MCF 10A (cell line): ENCODE measurements around the gene CACNB4. TPM values are rescaled to one million over a fixed set of nuclear protein-coding genes. Genes with fewer than 3 reads are reported as not detected.
"Not testable (repeated sequence)": the region's sequence is repeated elsewhere in the genome, so short reads cannot be mapped to it uniquely, and the experiment has no call there.

ENCODE experiments used
- BruUV-seq: library from RNA; stranded (reverse); fragments of 400-500 nt; replicated peaks from 2 replicates; lab custom pipeline; 2021; lab: Mats Ljungman, UMichigan
- CTCF ChIA-PET: fragments of 300-600 bp; sonication (Branson Sonifier 250); formaldehyde crosslinking; extraction: SDS; loops from one replicate; lab custom pipeline; 2021; ENCODE audit warnings: antibody characterized with exemption, inconsistent platforms; lab: Yijun Ruan, JAX
- POLR2A ChIA-PET: fragments of 300-600, 350-650 bp; sonication (Branson Sonifier 250); formaldehyde crosslinking; extraction: SDS; loops from one replicate; lab custom pipeline; 2020; ENCODE audit warnings: antibody characterized with exemption, inconsistent platforms; lab: Yijun Ruan, JAX
- DNase-seq: peaks from one replicate; pipeline ENCODE4 v3.0.0-alpha.2; 2018; ENCODE audit not compliant: unreplicated experiment
- H3K27ac Mint-ChIP-seq: one replicate; pipeline ENCODE4 v1.8.0; 2022; ENCODE audit warnings: mild to moderate bottlenecking, low read depth, mixed read lengths; ENCODE audit not compliant: unreplicated experiment
- H3K27me3 Mint-ChIP-seq: one replicate; pipeline ENCODE4 v1.8.0; 2022; ENCODE audit warnings: mixed read lengths; ENCODE audit not compliant: insufficient read depth, unreplicated experiment
- H3K36me3 Mint-ChIP-seq: one replicate; pipeline ENCODE4 v1.8.0; 2022; ENCODE audit warnings: mild to moderate bottlenecking, moderate library complexity, mixed read lengths; ENCODE audit not compliant: insufficient read depth, unreplicated experiment
- H3K4me1 Mint-ChIP-seq: one replicate; pipeline ENCODE4 v1.8.0; 2022; ENCODE audit warnings: mixed read lengths; ENCODE audit not compliant: insufficient read depth, unreplicated experiment
- H3K4me3 Mint-ChIP-seq: one replicate; pipeline ENCODE4 v1.8.0; 2022; ENCODE audit warnings: mild to moderate bottlenecking, moderate library complexity, mixed read lengths; ENCODE audit not compliant: unreplicated experiment
- H3K9me3 Mint-ChIP-seq: one replicate; pipeline ENCODE4 v1.8.0; 2022; ENCODE audit warnings: mixed read lengths; ENCODE audit not compliant: unreplicated experiment
- CTCF ChIP-seq: fragments of 200-600 bp; IDR thresholded peaks from one replicate; pipeline ENCODE4 v1.8.0; 2022; ENCODE audit warnings: antibody characterized with exemption, mild to moderate bottlenecking; ENCODE audit not compliant: unreplicated experiment
- intact Hi-C: fragments of 100-400 bp; cut with micrococcal nuclease; formaldehyde crosslinking; loops from 2 replicates; pipeline ENCODE4 v1.14.1; 2022
- total RNA-seq: library from RNA; stranded (reverse); gene quantifications from 2 replicates; pipeline ENCODE4 v1.2.3, GENCODE V29; 2022

Gene CACNB4
- total RNA-seq, 1 experiment from 2014 or later = 0.49 TPM

DNA sequence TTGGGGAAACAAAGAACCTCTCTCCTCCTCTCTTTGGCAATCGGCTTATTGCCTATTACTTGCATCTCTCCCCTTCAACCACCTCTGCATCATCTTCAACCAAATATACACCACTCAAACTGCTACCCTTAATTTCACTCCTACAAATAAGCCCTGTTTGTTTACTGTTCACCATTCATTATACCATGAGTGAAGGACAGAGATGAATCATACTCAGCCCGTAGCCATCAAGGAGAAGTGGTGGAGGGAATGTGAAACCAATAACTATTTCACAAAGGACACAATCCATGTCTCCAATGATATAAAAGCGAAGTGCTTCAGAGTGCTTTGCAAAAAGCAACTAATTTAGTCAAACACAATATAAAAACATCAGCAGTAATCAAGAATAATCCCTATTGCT, 76.8 kb downstream of the CACNB4 start:
- TF ChIP-seq CTCF = no peak
- peaks cover 9% of the 10 kb centered on the region for H3K4me1 Mint-ChIP-seq
- H3K27ac Mint-ChIP-seq = no peak overlapping the region
- peaks cover 21% of the 10 kb centered on the region for H3K27me3 Mint-ChIP-seq
- no peak overlapping the region for H3K4me3 Mint-ChIP-seq
- CTCF ChIA-PET = interaction anchor here (0.7 kb wide), 1 partner anchor 13 kb away, joined by 3 read pairs; no protein-coding TSS in a partner anchor
- no peaks in the 10 kb centered on the region for H3K36me3 Mint-ChIP-seq
- intact Hi-C loops = loop anchor here (10.0 kb wide), 5 partner anchors 197 to 567 kb away; partner anchors contain the start of gene ARL5A
- no peaks in the 10 kb centered on the region for H3K9me3 Mint-ChIP-seq
- no TSS peak for BruUV-seq
- DNase-seq = no peak
- POLR2A ChIA-PET = interaction anchor here (0.7 kb wide), 1 partner anchor 744 kb away, joined by 3 read pairs; no protein-coding TSS in a partner anchor

GRCh38 chr2:152021001-152021400, 77.8 kb downstream of the CACNB4 start:
- CTCF ChIA-PET, H3K36me3 Mint-ChIP-seq, H3K4me1 Mint-ChIP-seq, H3K27ac Mint-ChIP-seq, H3K4me3 Mint-ChIP-seq, DNase-seq, H3K9me3 Mint-ChIP-seq, POLR2A ChIA-PET, BruUV-seq: not testable (repeated sequence)
- peaks cover 21% of the 10 kb centered on the region for H3K27me3 Mint-ChIP-seq
- intact Hi-C loops = loop anchor here (10.0 kb wide), 5 partner anchors 196 to 566 kb away; partner anchors contain the start of gene ARL5A

GRCh38 chr2:152019732-152020131, 79.1 kb downstream of the CACNB4 start:
- no TSS peak for BruUV-seq
- TF ChIP-seq CTCF = no peak
- no peak for DNase-seq
- intact Hi-C loops = loop anchor here (10.0 kb wide), 5 partner anchors 195 to 565 kb away; partner anchors contain the start of gene ARL5A
- Mint-ChIP-seq H3K4me3 (no peak overlapping the region), H3K27ac (no peak overlapping the region), H3K9me3 (no peaks in the 10 kb centered on the region), H3K27me3 (peaks cover 21% of the 10 kb centered on the region), H3K36me3 (no peaks in the 10 kb centered on the region), H3K4me1 (no peaks in the 10 kb centered on the region)
- ChIA-PET CTCF (interaction anchor here (0.7 to 1.3 kb wide), 2 partner anchors 21 to 192 kb away, joined by 3 to 4 read pairs; partner anchors contain the start of gene ARL5A), POLR2A (interaction anchor here (0.6 kb wide), 1 partner anchor 57 kb away, joined by 3 read pairs; no protein-coding TSS in a partner anchor)

DNA sequence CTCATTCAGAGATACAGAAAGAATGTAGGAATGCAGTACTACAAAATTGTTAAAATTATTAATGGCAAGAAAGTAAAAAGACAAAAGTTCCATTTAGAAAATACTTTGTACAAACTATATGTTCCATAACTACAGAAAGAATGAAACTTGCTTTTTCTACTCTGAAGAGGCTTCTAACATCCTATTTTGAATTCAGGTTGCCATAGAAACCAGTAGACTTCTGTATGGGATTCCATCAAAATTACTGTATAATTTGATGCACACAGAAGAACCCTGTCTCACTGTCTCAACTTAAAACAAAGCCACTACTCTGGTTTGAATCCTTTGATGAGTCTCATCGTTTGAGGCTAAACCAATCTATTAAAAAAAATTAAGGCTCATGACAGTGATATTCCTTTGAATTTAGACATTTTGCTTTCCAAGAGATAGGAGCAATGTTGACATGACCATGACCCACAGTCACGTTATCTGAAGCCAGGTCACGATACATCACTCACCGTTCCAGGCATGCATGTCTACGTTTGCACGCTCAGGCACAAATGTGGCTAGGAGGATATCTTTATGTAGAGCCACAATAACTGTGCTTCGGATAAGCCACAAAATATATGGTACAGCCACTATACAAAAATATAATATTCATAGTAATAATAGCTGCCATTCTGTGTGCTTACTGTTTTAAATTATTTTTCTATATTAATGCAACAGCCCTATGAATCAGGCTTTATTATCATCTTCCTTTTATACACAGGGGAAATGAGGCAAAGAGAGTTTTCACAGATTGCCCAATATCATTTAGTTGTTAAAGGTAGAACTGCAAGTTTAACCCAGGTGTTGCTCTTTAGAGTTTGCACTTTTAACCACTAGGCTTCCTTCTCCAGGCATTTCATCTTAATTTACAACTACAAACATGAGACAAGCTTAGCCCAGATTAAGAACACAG, 82.4 kb downstream of the CACNB4 start:
- Mint-ChIP-seq H3K9me3 (no peaks in the 10 kb centered on the region), H3K27ac (no peak overlapping the region), H3K4me1 (no peaks in the 10 kb centered on the region), H3K36me3 (no peaks in the 10 kb centered on the region), H3K4me3 (no peak overlapping the region), H3K27me3 (peaks cover 21% of the 10 kb centered on the region)
- intact Hi-C loops = no loop called here
- BruUV-seq = no TSS peak
- ChIA-PET CTCF (interaction anchor here (1.1 to 2.6 kb wide), 2 partner anchors 10 to 13 kb away, joined by 4 to 25 read pairs; no protein-coding TSS in a partner anchor), POLR2A (no interaction called here)
- no peak for DNase-seq
- no peak for TF ChIP-seq CTCF
